ENCODE measurements around the gene ROS1.

ROS1 gene

DNA sequence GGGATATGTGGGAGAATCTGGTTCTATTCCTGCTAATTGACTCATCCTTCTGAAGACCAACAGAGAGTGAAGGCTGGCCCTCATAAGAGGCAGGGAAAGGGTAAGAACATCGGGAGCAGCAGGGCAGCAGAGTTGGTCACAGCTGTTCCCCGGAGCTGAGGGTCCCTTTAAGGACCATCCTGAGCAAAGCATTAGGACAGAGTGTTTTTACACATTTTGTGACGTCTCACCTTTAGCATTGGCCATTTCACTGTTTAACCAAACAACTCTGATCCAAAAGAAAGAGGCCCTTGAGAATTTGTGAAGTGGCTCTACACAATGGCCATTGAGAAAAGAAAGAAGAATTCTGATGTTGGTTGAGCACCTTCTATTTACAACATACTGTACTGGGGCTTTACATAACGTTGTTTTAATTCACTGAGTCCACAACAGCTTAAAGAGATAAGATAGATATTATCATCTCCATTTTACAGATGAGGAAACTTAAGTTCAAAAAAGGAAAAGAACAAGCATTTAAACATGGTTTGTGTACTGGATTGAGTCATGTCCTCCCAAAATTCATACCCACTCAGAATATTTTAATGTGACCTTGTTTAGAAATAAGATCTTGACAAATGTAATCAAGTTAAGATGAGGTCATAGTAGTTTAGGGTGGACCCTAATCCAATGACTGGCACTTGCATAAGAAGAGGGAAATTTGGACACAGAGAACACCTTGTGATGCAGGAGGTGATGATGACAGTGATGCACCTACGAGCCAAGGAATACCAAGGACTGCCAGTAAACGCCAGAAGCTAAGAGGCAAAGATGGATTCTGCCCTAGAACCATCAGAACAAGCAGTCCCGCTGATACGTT lies 98.4 kb downstream of the ROS1 start:
- Histone ChIP-seq H3K4me1 (ENCODE audit: control insufficient read depth in 2 of 2, insufficient read depth in 2 of 2, low read length in 2 of 2) (no peaks in the 10 kb centered on the region), H3K27me3 (ENCODE audit: control insufficient read depth in 2 of 2, insufficient read depth in 2 of 2, low read length in 2 of 2) (no peaks in the 10 kb centered on the region), H3K36me3 (ENCODE audit: control insufficient read depth in 2 of 2, insufficient read depth in 2 of 2, low read length in 2 of 2) (no peaks in the 10 kb centered on the region), H3K9me3 (ENCODE audit: control insufficient read depth in 2 of 2, low read length in 2 of 2) (no peaks in the 10 kb centered on the region), H3K4me3 (ENCODE audit: low read length in 2 of 2) (no peak overlapping the region), H3K9ac (ENCODE audit: low read depth in 1 of 2, low read length in 2 of 2) (no peak overlapping the region), H3K27ac (ENCODE audit: low read depth in 2 of 2, low read length in 2 of 2) (no peak overlapping the region)

DNA sequence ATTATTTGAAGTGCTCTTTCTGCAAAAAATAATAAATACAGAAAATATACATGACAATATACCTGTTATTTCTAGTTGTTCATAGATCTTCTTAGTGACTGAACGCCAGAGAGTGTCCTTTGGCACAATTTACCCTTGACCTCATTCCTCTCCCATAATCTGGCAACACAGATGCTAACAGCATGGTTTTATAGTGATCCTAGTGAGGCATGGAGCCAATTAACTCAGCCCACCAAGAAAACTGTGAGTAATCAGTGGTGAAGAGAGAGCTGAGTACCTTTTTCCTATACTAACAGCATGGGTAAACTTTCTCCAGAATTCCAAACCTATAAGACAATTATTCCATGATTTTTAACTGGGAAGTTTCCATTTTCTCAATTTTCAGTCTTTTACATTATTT lies 99.3 kb downstream of the ROS1 start:
- no peak overlapping the region for H3K9ac ChIP-seq (ENCODE audit: low read depth in 1 of 2, low read length in 2 of 2)
- H3K36me3 ChIP-seq (ENCODE audit: control insufficient read depth in 2 of 2, insufficient read depth in 2 of 2, low read length in 2 of 2) = no peaks in the 10 kb centered on the region
- H3K9me3 ChIP-seq (ENCODE audit: control insufficient read depth in 2 of 2, low read length in 2 of 2) = no peaks in the 10 kb centered on the region
- no peak overlapping the region for H3K4me3 ChIP-seq (ENCODE audit: low read length in 2 of 2)
- H3K27ac ChIP-seq (ENCODE audit: low read depth in 2 of 2, low read length in 2 of 2) = no peak overlapping the region
- H3K27me3 ChIP-seq (ENCODE audit: control insufficient read depth in 2 of 2, insufficient read depth in 2 of 2, low read length in 2 of 2) = no peaks in the 10 kb centered on the region
- no peaks in the 10 kb centered on the region for H3K4me1 ChIP-seq (ENCODE audit: control insufficient read depth in 2 of 2, insufficient read depth in 2 of 2, low read length in 2 of 2)

DNA sequence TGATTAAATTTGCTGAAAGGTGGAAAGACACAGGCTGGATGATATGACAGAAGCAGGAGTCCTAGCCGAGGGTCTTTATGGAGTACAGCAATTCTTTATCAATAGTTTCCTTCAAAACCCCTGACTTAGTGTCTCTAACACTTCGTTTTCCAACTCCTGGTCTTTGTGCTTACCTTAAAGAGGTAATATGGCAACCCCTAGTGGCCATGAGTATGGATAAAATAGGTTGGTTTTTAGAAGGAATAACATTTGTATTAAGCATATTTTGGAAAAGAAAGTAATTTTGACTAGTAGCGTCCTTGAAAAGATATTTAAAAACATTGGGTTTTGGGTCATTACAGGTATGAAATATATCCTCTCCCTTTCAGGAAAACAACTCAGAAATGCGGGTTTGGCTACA lies 108.5 kb downstream of the ROS1 start:
- no peaks in the 10 kb centered on the region for H3K9me3 ChIP-seq (ENCODE audit: control insufficient read depth in 2 of 2, low read length in 2 of 2)
- H3K4me1 ChIP-seq (ENCODE audit: control insufficient read depth in 2 of 2, insufficient read depth in 2 of 2, low read length in 2 of 2) = no peaks in the 10 kb centered on the region
- H3K4me3 ChIP-seq (ENCODE audit: low read length in 2 of 2) = no peak overlapping the region
- no peaks in the 10 kb centered on the region for H3K36me3 ChIP-seq (ENCODE audit: control insufficient read depth in 2 of 2, insufficient read depth in 2 of 2, low read length in 2 of 2)
- no peak overlapping the region for H3K27ac ChIP-seq (ENCODE audit: low read depth in 2 of 2, low read length in 2 of 2)
- no peak overlapping the region for H3K9ac ChIP-seq (ENCODE audit: low read depth in 1 of 2, low read length in 2 of 2)
- H3K27me3 ChIP-seq (ENCODE audit: control insufficient read depth in 2 of 2, insufficient read depth in 2 of 2, low read length in 2 of 2) = no peaks in the 10 kb centered on the region

DNA sequence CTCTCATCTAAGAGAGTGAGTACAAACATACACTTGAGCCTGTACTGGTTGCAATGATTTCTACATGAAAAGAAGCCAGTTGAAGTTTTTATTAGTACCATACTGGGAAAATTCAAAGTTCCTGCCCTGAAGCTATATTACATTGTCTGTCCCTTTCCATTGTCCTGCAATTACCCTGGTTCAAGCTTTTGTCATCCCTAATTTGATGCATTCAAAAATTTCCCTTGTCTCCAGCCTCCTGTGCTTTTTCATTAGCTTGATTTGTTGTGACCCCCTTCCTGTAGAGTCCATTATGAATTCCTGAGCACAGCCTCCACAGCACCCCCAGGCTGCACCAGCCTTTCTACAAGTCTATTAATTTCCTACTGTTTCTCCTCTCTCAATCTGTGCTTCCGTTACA lies 114.0 kb downstream of the ROS1 start:
- Histone ChIP-seq H3K4me1 (ENCODE audit: control insufficient read depth in 2 of 2, insufficient read depth in 2 of 2, low read length in 2 of 2) (no peaks in the 10 kb centered on the region), H3K27me3 (ENCODE audit: control insufficient read depth in 2 of 2, insufficient read depth in 2 of 2, low read length in 2 of 2) (no peaks in the 10 kb centered on the region), H3K4me3 (ENCODE audit: low read length in 2 of 2) (no peak overlapping the region), H3K36me3 (ENCODE audit: control insufficient read depth in 2 of 2, insufficient read depth in 2 of 2, low read length in 2 of 2) (no peaks in the 10 kb centered on the region), H3K9ac (ENCODE audit: low read depth in 1 of 2, low read length in 2 of 2) (no peak overlapping the region), H3K9me3 (ENCODE audit: control insufficient read depth in 2 of 2, low read length in 2 of 2) (no peaks in the 10 kb centered on the region), H3K27ac (ENCODE audit: low read depth in 2 of 2, low read length in 2 of 2) (no peak overlapping the region)

DNA sequence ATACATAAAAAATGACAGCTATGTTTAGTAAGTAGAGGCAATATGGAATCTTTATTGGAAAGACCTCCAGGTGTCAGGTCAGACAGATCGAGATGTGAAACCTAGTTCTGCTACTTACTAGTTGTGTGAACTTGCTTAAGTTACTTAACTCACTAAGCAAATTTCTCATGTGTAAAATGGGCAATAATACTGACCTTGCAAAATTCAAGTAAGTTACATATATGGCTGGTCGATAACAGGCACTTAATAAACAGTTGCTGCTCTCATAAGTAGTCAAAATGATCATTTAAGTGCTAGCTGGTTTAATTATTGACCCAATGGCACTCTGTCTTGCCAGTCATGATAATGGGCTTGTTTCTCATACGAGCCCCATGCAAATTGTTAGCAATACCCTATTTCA lies 114.4 kb downstream of the ROS1 start:
- no peaks in the 10 kb centered on the region for H3K4me1 ChIP-seq (ENCODE audit: control insufficient read depth in 2 of 2, insufficient read depth in 2 of 2, low read length in 2 of 2)

DNA sequence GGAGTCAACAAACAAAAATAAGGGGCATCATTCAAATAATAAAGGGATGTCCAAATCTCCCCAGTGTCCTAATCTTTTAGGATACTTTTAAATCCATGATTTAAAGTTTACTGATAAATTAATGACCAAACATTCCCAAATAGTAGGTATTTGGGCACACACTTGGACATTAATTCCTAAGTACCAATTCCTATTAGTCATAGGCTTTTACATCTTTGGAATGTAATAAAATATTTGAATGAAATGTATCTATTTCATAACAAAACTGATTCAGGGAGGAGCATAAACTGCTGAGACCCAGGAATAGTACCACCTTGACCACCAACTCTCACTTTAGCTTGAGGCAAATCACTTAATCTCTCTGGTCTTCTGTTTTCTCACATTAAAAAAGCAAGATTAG lies 116.1 kb downstream of the ROS1 start:
- Histone ChIP-seq H3K27ac (ENCODE audit: low read depth in 2 of 2, low read length in 2 of 2) (no peak overlapping the region), H3K9me3 (ENCODE audit: control insufficient read depth in 2 of 2, low read length in 2 of 2) (no peaks in the 10 kb centered on the region), H3K4me1 (ENCODE audit: control insufficient read depth in 2 of 2, insufficient read depth in 2 of 2, low read length in 2 of 2) (no peaks in the 10 kb centered on the region)

More for the DNA sequence above, 114.4 kb downstream of the ROS1 start:
- no peak overlapping the region for H3K9ac ChIP-seq (ENCODE audit: low read depth in 1 of 2, low read length in 2 of 2)
- no peaks in the 10 kb centered on the region for H3K27me3 ChIP-seq (ENCODE audit: control insufficient read depth in 2 of 2, insufficient read depth in 2 of 2, low read length in 2 of 2)
- no peak overlapping the region for H3K27ac ChIP-seq (ENCODE audit: low read depth in 2 of 2, low read length in 2 of 2)
- H3K9me3 ChIP-seq (ENCODE audit: control insufficient read depth in 2 of 2, low read length in 2 of 2) = no peaks in the 10 kb centered on the region
- H3K36me3 ChIP-seq (ENCODE audit: control insufficient read depth in 2 of 2, insufficient read depth in 2 of 2, low read length in 2 of 2) = no peaks in the 10 kb centered on the region
- no peak overlapping the region for H3K4me3 ChIP-seq (ENCODE audit: low read length in 2 of 2)

DNA sequence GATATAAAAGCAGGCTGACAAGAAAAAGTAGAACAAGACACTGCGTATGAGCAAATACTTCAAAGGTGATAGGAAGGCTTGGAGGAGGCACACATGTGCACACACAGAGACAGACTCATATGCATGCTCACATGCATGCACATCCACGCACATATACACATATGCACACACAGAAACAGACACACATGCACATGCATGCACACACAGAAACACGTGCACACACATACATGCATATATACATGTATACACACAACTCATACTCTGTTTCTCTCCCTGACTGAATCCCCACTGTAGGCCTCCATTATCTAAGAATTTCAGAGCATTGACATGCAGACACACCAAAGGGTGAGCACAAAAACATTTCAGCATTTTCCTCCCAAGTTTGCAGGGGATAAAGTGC lies 116.7 kb downstream of the ROS1 start:
- no peaks in the 10 kb centered on the region for H3K9me3 ChIP-seq (ENCODE audit: control insufficient read depth in 2 of 2, low read length in 2 of 2)
- H3K4me1 ChIP-seq (ENCODE audit: control insufficient read depth in 2 of 2, insufficient read depth in 2 of 2, low read length in 2 of 2) = no peaks in the 10 kb centered on the region
- no peak overlapping the region for H3K9ac ChIP-seq (ENCODE audit: low read depth in 1 of 2, low read length in 2 of 2)
- no peaks in the 10 kb centered on the region for H3K36me3 ChIP-seq (ENCODE audit: control insufficient read depth in 2 of 2, insufficient read depth in 2 of 2, low read length in 2 of 2)
- no peak overlapping the region for H3K4me3 ChIP-seq (ENCODE audit: low read length in 2 of 2)
- no peaks in the 10 kb centered on the region for H3K27me3 ChIP-seq (ENCODE audit: control insufficient read depth in 2 of 2, insufficient read depth in 2 of 2, low read length in 2 of 2)
- H3K27ac ChIP-seq (ENCODE audit: low read depth in 2 of 2, low read length in 2 of 2) = no peak overlapping the region

More for the DNA sequence above, 116.1 kb downstream of the ROS1 start:
- H3K27me3 ChIP-seq (ENCODE audit: control insufficient read depth in 2 of 2, insufficient read depth in 2 of 2, low read length in 2 of 2) = no peaks in the 10 kb centered on the region
- H3K4me3 ChIP-seq (ENCODE audit: low read length in 2 of 2) = no peak overlapping the region
- H3K9ac ChIP-seq (ENCODE audit: low read depth in 1 of 2, low read length in 2 of 2) = no peak overlapping the region
- H3K36me3 ChIP-seq (ENCODE audit: control insufficient read depth in 2 of 2, insufficient read depth in 2 of 2, low read length in 2 of 2) = no peaks in the 10 kb centered on the region

DNA sequence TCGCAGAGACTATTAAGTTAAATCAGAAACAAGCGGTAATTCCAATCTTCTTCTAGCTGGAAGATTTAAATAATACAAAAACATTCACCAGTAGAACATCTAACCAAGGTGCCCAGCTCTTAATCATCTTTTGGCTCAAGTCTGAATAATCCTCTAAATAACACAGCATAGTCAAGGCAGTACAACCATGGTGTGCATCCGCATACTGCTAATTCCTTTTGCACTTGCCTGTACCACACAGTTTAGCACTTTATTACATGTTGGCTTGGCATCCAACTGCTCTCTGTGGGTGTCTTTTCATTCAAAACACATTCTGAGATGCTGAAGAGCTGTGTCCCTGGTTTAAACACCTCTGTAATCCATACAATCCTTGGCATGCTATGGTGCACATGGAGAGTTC lies 118.1 kb downstream of the ROS1 start:
- Histone ChIP-seq H3K9ac (ENCODE audit: low read depth in 1 of 2, low read length in 2 of 2) (no peak overlapping the region), H3K4me1 (ENCODE audit: control insufficient read depth in 2 of 2, insufficient read depth in 2 of 2, low read length in 2 of 2) (no peaks in the 10 kb centered on the region), H3K27ac (ENCODE audit: low read depth in 2 of 2, low read length in 2 of 2) (no peak overlapping the region), H3K27me3 (ENCODE audit: control insufficient read depth in 2 of 2, insufficient read depth in 2 of 2, low read length in 2 of 2) (no peaks in the 10 kb centered on the region), H3K4me3 (ENCODE audit: low read length in 2 of 2) (no peak overlapping the region), H3K36me3 (ENCODE audit: control insufficient read depth in 2 of 2, insufficient read depth in 2 of 2, low read length in 2 of 2) (no peaks in the 10 kb centered on the region), H3K9me3 (ENCODE audit: control insufficient read depth in 2 of 2, low read length in 2 of 2) (no peaks in the 10 kb centered on the region)

DNA sequence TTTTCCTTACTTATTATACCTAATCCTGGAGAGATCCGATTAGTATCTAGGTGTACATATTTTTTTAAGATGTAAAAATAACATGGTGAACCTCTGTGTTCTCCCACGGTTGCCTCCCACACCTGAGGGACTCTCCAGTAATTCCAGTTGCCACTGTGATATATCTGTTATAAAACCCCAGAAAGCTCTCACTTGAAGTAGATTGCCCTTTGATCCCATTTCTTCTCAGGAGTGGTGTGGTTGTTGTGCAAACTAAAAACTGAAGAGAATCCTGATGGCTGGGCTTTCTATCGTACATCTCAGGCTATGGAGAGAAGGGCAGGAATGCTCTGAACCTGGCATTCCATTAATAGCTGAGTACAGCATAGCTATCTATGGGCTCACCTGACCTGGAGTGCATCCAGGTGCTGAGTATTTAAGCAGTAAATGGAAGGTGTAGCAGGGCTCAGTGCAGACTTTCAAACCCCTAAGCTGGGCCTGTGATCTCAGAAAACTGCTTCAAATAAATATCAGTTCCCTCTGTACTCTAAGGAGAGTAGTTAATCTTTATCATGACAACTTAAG lies 119.4 kb downstream of the ROS1 start:
- no peaks in the 10 kb centered on the region for H3K9me3 ChIP-seq (ENCODE audit: control insufficient read depth in 2 of 2, low read length in 2 of 2)

DNA sequence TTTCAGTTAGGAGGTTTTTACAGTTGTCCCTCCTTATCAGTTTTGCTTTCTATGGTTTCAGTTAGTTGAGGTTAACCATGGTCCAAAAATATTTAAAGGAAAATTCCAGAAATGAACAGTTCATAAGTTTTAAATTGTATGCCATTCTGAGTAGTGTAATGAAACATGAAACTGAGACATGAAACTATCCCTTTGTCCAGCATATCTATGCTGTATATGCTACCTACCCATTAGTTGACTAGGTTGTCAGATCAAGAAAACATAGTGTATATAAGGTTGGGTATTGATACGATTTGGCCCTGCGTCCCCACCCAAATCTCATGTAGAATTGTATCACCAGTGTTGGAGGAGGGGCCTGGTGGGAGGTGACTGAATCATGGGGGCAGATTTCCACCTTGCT lies 121.3 kb downstream of the ROS1 start:
- no peak overlapping the region for H3K4me3 ChIP-seq (ENCODE audit: low read length in 2 of 2)
- H3K27ac ChIP-seq (ENCODE audit: low read depth in 2 of 2, low read length in 2 of 2) = no peak overlapping the region
- no peaks in the 10 kb centered on the region for H3K4me1 ChIP-seq (ENCODE audit: control insufficient read depth in 2 of 2, insufficient read depth in 2 of 2, low read length in 2 of 2)

More for the DNA sequence above, 119.4 kb downstream of the ROS1 start:
- H3K9ac ChIP-seq (ENCODE audit: low read depth in 1 of 2, low read length in 2 of 2) = no peak overlapping the region
- H3K4me3 ChIP-seq (ENCODE audit: low read length in 2 of 2) = no peak overlapping the region
- no peaks in the 10 kb centered on the region for H3K36me3 ChIP-seq (ENCODE audit: control insufficient read depth in 2 of 2, insufficient read depth in 2 of 2, low read length in 2 of 2)
- no peak overlapping the region for H3K27ac ChIP-seq (ENCODE audit: low read depth in 2 of 2, low read length in 2 of 2)
- H3K27me3 ChIP-seq (ENCODE audit: control insufficient read depth in 2 of 2, insufficient read depth in 2 of 2, low read length in 2 of 2) = no peaks in the 10 kb centered on the region
- no peaks in the 10 kb centered on the region for H3K4me1 ChIP-seq (ENCODE audit: control insufficient read depth in 2 of 2, insufficient read depth in 2 of 2, low read length in 2 of 2)

More for the DNA sequence above, 121.3 kb downstream of the ROS1 start:
- H3K9ac ChIP-seq (ENCODE audit: low read depth in 1 of 2, low read length in 2 of 2) = no peak overlapping the region
- H3K9me3 ChIP-seq (ENCODE audit: control insufficient read depth in 2 of 2, low read length in 2 of 2) = no peaks in the 10 kb centered on the region
- H3K36me3 ChIP-seq (ENCODE audit: control insufficient read depth in 2 of 2, insufficient read depth in 2 of 2, low read length in 2 of 2) = no peaks in the 10 kb centered on the region
- no peaks in the 10 kb centered on the region for H3K27me3 ChIP-seq (ENCODE audit: control insufficient read depth in 2 of 2, insufficient read depth in 2 of 2, low read length in 2 of 2)
